IMR-90 (cell line): ENCODE data around the gene FAM124A. TPM values are rescaled to one million over a fixed set of nuclear protein-coding genes. Genes with fewer than 3 reads are reported as not detected.

ENCODE experiments used
- ATAC-seq: fragments of 200-7000 bp; cut with Tn5 transposase; 2 replicates; pipeline ENCODE4 v1.9.1; 2020; ENCODE audit warnings: low read depth, mild to moderate bottlenecking, moderate library complexity
- BruUV-seq: library from RNA; stranded (reverse); fragments of 400-500 nt; replicated peaks from 2 replicates; lab custom pipeline; 2021; lab: Mats Ljungman, UMichigan
- CTCF ChIA-PET: fragments of 300-600 bp; formaldehyde crosslinking; extraction: SDS; loops from one replicate; lab custom pipeline; 2021; ENCODE audit warnings: antibody characterized with exemption; lab: Yijun Ruan, JAX
- POLR2A ChIA-PET: fragments of 300-600 bp; sonication (Branson Sonifier 250); formaldehyde crosslinking; loops from one replicate; lab custom pipeline; 2022; ENCODE audit warnings: antibody characterized with exemption; ENCODE audit not compliant: unreplicated experiment; lab: Charles Lee
- DNase-seq: peaks from one replicate; pipeline ENCODE4 v3.0.0; 2013
- H2AFZ ChIP-seq: replicated peaks from 2 replicates; pipeline ENCODE3; 2013; ENCODE audit warnings: low read length, mild to moderate bottlenecking; ENCODE audit not compliant: poor library complexity
- H2AK5ac ChIP-seq: 2 replicates; pipeline ENCODE4 v1.6.1; 2013; ENCODE audit warnings: low read depth, low read length, inconsistent platforms
- H2AK9ac ChIP-seq: replicated peaks from 2 replicates; pipeline ENCODE3; 2013; ENCODE audit warnings: mild to moderate bottlenecking, low read depth, low read length, moderate library complexity; ENCODE audit not compliant: poor library complexity
- H2BK120ac ChIP-seq: 2 replicates; pipeline ENCODE4 v1.6.1; 2013; ENCODE audit warnings: low read depth, low read length, inconsistent platforms
- H2BK15ac ChIP-seq: 3 replicates; pipeline ENCODE4 v1.6.1; 2013; ENCODE audit warnings: low read depth, low read length, inconsistent platforms
- H2BK20ac ChIP-seq: 2 replicates; pipeline ENCODE4 v1.6.1; 2013; ENCODE audit warnings: low read depth, mild to moderate bottlenecking, inconsistent platforms, low read length, moderate library complexity
- H2BK5ac ChIP-seq: 2 replicates; pipeline ENCODE4 v1.6.1; 2013; ENCODE audit warnings: mild to moderate bottlenecking, low read depth, low read length, inconsistent platforms; ENCODE audit not compliant: poor library complexity, severe bottlenecking
- H3K14ac ChIP-seq: replicated peaks from 2 replicates; pipeline ENCODE4 v1.6.1; 2013; ENCODE audit warnings: low read depth, low read length, inconsistent platforms
- H3K18ac ChIP-seq: 2 replicates; pipeline ENCODE4 v1.6.1; 2013; ENCODE audit warnings: low read depth, low read length, control low read depth
- H3K23ac ChIP-seq: 2 replicates; pipeline ENCODE4 v1.6.1; 2013; ENCODE audit warnings: low read depth, low read length, inconsistent platforms
- H3K27ac ChIP-seq: 2 replicates; pipeline ENCODE4 v1.5.1; 2013; ENCODE audit warnings: mild to moderate bottlenecking, control low read depth, low read length; ENCODE audit not compliant: insufficient read depth
- H3K27me3 ChIP-seq: 2 replicates; pipeline ENCODE4 v1.6.1; 2013; ENCODE audit warnings: low read length; ENCODE audit not compliant: control insufficient read depth, insufficient read depth
- H3K36me3 ChIP-seq: 2 replicates; pipeline ENCODE4 v1.6.1; 2013; ENCODE audit warnings: low read length, mixed read lengths; ENCODE audit not compliant: control insufficient read depth, insufficient read depth
- H3K4ac ChIP-seq: 2 replicates; pipeline ENCODE4 v1.6.1; 2013; ENCODE audit warnings: low read depth, low read length, inconsistent platforms
- H3K4me1 ChIP-seq: 2 replicates; pipeline ENCODE4 v1.6.1; 2013; ENCODE audit warnings: low read length, mixed read lengths; ENCODE audit not compliant: control insufficient read depth, insufficient read depth
- H3K4me2 ChIP-seq: 2 replicates; pipeline ENCODE4 v1.6.1; 2013; ENCODE audit warnings: low read depth, mild to moderate bottlenecking, control low read depth, low read length, moderate library complexity
- H3K4me3 ChIP-seq: 2 replicates; pipeline ENCODE4 v1.5.1; 2013; ENCODE audit warnings: low read depth, mild to moderate bottlenecking, control low read depth, low read length, moderate library complexity; ENCODE audit not compliant: insufficient read depth
- H3K56ac ChIP-seq: 2 replicates; pipeline ENCODE4 v1.6.1; 2013; ENCODE audit warnings: low read length, inconsistent platforms; ENCODE audit not compliant: insufficient read depth; ENCODE audit errors: extremely low read depth
- H3K79me1 ChIP-seq, 2 experiments: 2 replicates each; pipeline ENCODE4 v1.6.1; 2013; ENCODE audit warnings: low read length in 2 of 2, inconsistent platforms in 1 of 2, low read depth in 1 of 2
- H3K9ac ChIP-seq: 2 replicates; pipeline ENCODE4 v1.6.1; 2013; ENCODE audit warnings: low read depth, low read length, control low read depth
- H3K9me1 ChIP-seq: 2 replicates; pipeline ENCODE4 v1.6.1; 2013; ENCODE audit warnings: low read length, inconsistent platforms; ENCODE audit not compliant: insufficient read depth
- H3K9me3 ChIP-seq: 2 replicates; pipeline ENCODE4 v1.6.1; 2013; ENCODE audit warnings: low read length; ENCODE audit not compliant: control insufficient read depth, insufficient read depth
- H4K20me1 ChIP-seq: 2 replicates; pipeline ENCODE4 v1.6.1; 2013; ENCODE audit warnings: low read length, inconsistent platforms; ENCODE audit not compliant: insufficient read depth
- H4K5ac ChIP-seq: 2 replicates; pipeline ENCODE4 v1.6.1; 2013; ENCODE audit warnings: mild to moderate bottlenecking, low read depth, low read length, control low read depth
- H4K8ac ChIP-seq, 2 experiments: 2 replicates each; pipeline ENCODE4 v1.6.1; 2013; ENCODE audit warnings: low read depth in 2 of 2, low read length in 2 of 2, control low read depth in 1 of 2, inconsistent platforms in 1 of 2
- H4K91ac ChIP-seq: 2 replicates; pipeline ENCODE4 v1.6.1; 2013; ENCODE audit warnings: low read depth, low read length, inconsistent platforms; ENCODE audit not compliant: insufficient read depth
- CEBPB ChIP-seq: IDR thresholded peaks from 2 replicates; pipeline ENCODE4 v1.6.1; 2012; ENCODE audit warnings: low read depth, low read length, improper control_type of control experiment
- CHD1 ChIP-seq: IDR thresholded peaks from 2 replicates; pipeline ENCODE4 v1.6.1; 2012; ENCODE audit warnings: low read depth, low read length, improper control_type of control experiment
- CTCF ChIP-seq: conservative IDR thresholded peaks from 2 replicates; pipeline ENCODE4 v1.5.1; 2012; ENCODE audit warnings: mild to moderate bottlenecking, low read depth, low read length, improper control_type of control experiment
- ELK1 ChIP-seq: fragments of 150-350 bp; IDR thresholded peaks from 2 replicates; pipeline ENCODE4 v1.6.1; 2016; ENCODE audit warnings: low read depth, mild to moderate bottlenecking, low read length, moderate library complexity, borderline replicate concordance
- FOS ChIP-seq: fragments of 150-350 bp; IDR thresholded peaks from 2 replicates; pipeline ENCODE4 v1.6.1; 2016; ENCODE audit warnings: low read depth, low read length
- MAFK ChIP-seq: IDR thresholded peaks from 2 replicates; pipeline ENCODE4 v1.6.1; 2012; ENCODE audit warnings: low read depth, low read length, improper control_type of control experiment
- MAZ ChIP-seq: IDR thresholded peaks from 2 replicates; pipeline ENCODE4 v1.6.1; 2012; ENCODE audit warnings: low read depth, mild to moderate bottlenecking, low read length, improper control_type of control experiment, moderate library complexity, borderline replicate concordance
- NFE2L2 ChIP-seq: fragments of 150-350 bp; IDR thresholded peaks from 2 replicates; pipeline ENCODE4 v1.6.1; 2016; ENCODE audit warnings: low read depth, mild to moderate bottlenecking, low read length
- POLR2A ChIP-seq: IDR thresholded peaks from 2 replicates; pipeline ENCODE4 v1.6.1; 2012; ENCODE audit warnings: mild to moderate bottlenecking, low read depth, low read length
- RAD21 ChIP-seq: IDR thresholded peaks from 2 replicates; pipeline ENCODE4 v1.6.1; 2012; ENCODE audit warnings: low read length, improper control_type of control experiment
- RCOR1 ChIP-seq: IDR thresholded peaks from 2 replicates; pipeline ENCODE4 v1.6.1; 2012; ENCODE audit warnings: mild to moderate bottlenecking, low read length, improper control_type of control experiment; ENCODE audit not compliant: insufficient replicate concordance
- RFX5 ChIP-seq: IDR thresholded peaks from 2 replicates; pipeline ENCODE4 v1.8.0; 2012; ENCODE audit warnings: low read depth, mild to moderate bottlenecking, low read length, moderate library complexity
- SMC3 ChIP-seq: fragments of 150-350 bp; IDR thresholded peaks from 2 replicates; pipeline ENCODE4 v1.6.1; 2016; ENCODE audit warnings: low read depth, mild to moderate bottlenecking, antibody characterized with exemption, low read length, moderate library complexity
- USF2 ChIP-seq: fragments of 150-350 bp; IDR thresholded peaks from 2 replicates; pipeline ENCODE4 v1.6.1; 2017; ENCODE audit warnings: mild to moderate bottlenecking, antibody characterized with exemption, low read length, low read depth
- WGBS, 2 experiments: methylation state at CpG; one replicate each; pipeline versions ENCODE4 v1.1.5 to v1.1.7; 2013; ENCODE audit warnings: missing lambda C conversion rate in 2 of 2; ENCODE audit not compliant: insufficient read length in 1 of 2; ENCODE audit errors: extremely low coverage in 2 of 2; 5-methylcytosine and 5-hydroxymethylcytosine counted together
- dilution Hi-C: fragments of 300-500 bp; cut with HindIII; formaldehyde crosslinking; loops from one replicate; pipeline ENCODE4 v1.14.3; 2018; ENCODE audit warnings: low sequenced_read_pairs; ENCODE audit not compliant: unreplicated experiment
- in situ Hi-C: fragments of 300-500 bp; cut with MboI; formaldehyde crosslinking; loops from 3 replicates; pipeline ENCODE4 v1.14.3; 2019; ENCODE audit warnings: low sequenced_read_pairs, inconsistent platforms, mixed read lengths
- intact Hi-C: fragments of 100-400 bp; cut with micrococcal nuclease; formaldehyde crosslinking; loops from 2 replicates; pipeline ENCODE4 v1.10.0; 2022
- polyA plus RNA-seq, 3 experiments: library from polyadenylated mRNA; depleted of rRNA; stranded (reverse); fragments of >200 nt; gene quantifications; 2 replicates each; pipeline ENCODE4 v1.2.3, GENCODE V29; 2012; ENCODE audit warnings: low replicate concordance in 1 of 3
- total RNA-seq: library from RNA; depleted of rRNA; stranded (reverse); fragments of >200 nt; gene quantifications from 2 replicates; pipeline ENCODE4 v1.2.3, GENCODE V29; 2012

The FAM124A gene
- total and polyA plus RNA-seq, 2 of the 4 experiments (the other 2 are of a cell fraction): 0.03 TPM; not detected in 1

- no peak overlapping the region for H2AK5ac ChIP-seq
- H3K4me3 ChIP-seq: no peak overlapping the region
- H3K9me1 ChIP-seq: no peaks in the 10 kb centered on the region; the same call in 1 of the 2 replicates
- H4K8ac ChIP-seq: no peak overlapping the region
- no peak overlapping the region for H2BK120ac ChIP-seq
- peaks cover 18% of the 10 kb centered on the region; the same call in 1 of the 2 replicates for H3K27me3 ChIP-seq
- H3K14ac ChIP-seq: no peak overlapping the region
- TF ChIP-seq USF2 (no peak), CEBPB (no peak), SMC3 (no peak), ELK1 (no peak), NFE2L2 (no peak), FOS (no peak), RFX5 (no peak), POLR2A (no peak), RAD21 (no peak), MAZ (no peak), CHD1 (no peak), MAFK (no peak), RCOR1 (no peak), CTCF (no peak)
- ATAC-seq: no peak
- H3K27ac ChIP-seq: no peak overlapping the region
- dilution Hi-C loops (no loop called here), in situ Hi-C loops (no loop called here), intact Hi-C loops (no loop called here)
- POLR2A ChIA-PET: no interaction called here
- no peak overlapping the region for H3K9ac ChIP-seq
- no peaks in the 10 kb centered on the region for H3K4me1 ChIP-seq
- H4K5ac ChIP-seq: no peak overlapping the region
- CTCF ChIA-PET: interaction anchor here (2.1 kb wide), 1 partner anchor 16 kb away, joined by 6 read pairs; no protein-coding TSS in a partner anchor
- no peaks in the 10 kb centered on the region for H3K9me3 ChIP-seq
- H3K36me3 ChIP-seq: no peaks in the 10 kb centered on the region
- BruUV-seq: no TSS peak
- no peak overlapping the region for H3K56ac ChIP-seq
- no CpG with 5 or more reads among the region's 8 CpGs for WGBS, 2 experiments
- H2AFZ ChIP-seq: peak overlapping the region; percentile 18
- H3K23ac ChIP-seq: no peak overlapping the region
- H3K4ac ChIP-seq: no peak overlapping the region
- H3K18ac ChIP-seq: no peak overlapping the region
- no peak overlapping the region for H2BK20ac ChIP-seq
- H4K20me1 ChIP-seq: no peaks in the 10 kb centered on the region
- no peak overlapping the region for H2BK15ac ChIP-seq
- no peak overlapping the region for H2BK5ac ChIP-seq
- no peaks in the 10 kb centered on the region for H3K79me1 ChIP-seq
- no peak overlapping the region for H2AK9ac ChIP-seq
- H3K4me2 ChIP-seq: no peak overlapping the region
- no peak overlapping the region for H4K91ac ChIP-seq
- DNase-seq: no peak
Measured at GRCh38 chr13:51262501-51263211, 40.5 kb downstream of the FAM124A start.
